Endometrial microvascular endothelial cells (primary cell): ENCODE results near the gene TPO. TPM values are rescaled to one million over a fixed set of nuclear protein-coding genes. Genes with fewer than 3 reads are reported as not detected.

Experiments
- in situ Hi-C: cut with HindIII; loops from 2 replicates; pipeline ENCODE4 v1.10.0; 2017; ENCODE audit warnings: low sequenced_read_pairs, low pct_unique_long_range_greater_than_20kb; ENCODE audit errors: inconsistent ontology term
- total RNA-seq: library from RNA; depleted of rRNA; stranded (reverse); fragments of >200 nt; gene quantifications from one replicate; pipeline ENCODE4 v1.2.3, GENCODE V29; 2015; ENCODE audit errors: inconsistent ontology term

TPO gene
- total RNA-seq, 1 donor from 2014 or later, result not detected

- in situ Hi-C loops, result no loop called here
Observed at GRCh38 chr2:1586251-1586922, 173.1 kb downstream of the TPO start.

DNA sequence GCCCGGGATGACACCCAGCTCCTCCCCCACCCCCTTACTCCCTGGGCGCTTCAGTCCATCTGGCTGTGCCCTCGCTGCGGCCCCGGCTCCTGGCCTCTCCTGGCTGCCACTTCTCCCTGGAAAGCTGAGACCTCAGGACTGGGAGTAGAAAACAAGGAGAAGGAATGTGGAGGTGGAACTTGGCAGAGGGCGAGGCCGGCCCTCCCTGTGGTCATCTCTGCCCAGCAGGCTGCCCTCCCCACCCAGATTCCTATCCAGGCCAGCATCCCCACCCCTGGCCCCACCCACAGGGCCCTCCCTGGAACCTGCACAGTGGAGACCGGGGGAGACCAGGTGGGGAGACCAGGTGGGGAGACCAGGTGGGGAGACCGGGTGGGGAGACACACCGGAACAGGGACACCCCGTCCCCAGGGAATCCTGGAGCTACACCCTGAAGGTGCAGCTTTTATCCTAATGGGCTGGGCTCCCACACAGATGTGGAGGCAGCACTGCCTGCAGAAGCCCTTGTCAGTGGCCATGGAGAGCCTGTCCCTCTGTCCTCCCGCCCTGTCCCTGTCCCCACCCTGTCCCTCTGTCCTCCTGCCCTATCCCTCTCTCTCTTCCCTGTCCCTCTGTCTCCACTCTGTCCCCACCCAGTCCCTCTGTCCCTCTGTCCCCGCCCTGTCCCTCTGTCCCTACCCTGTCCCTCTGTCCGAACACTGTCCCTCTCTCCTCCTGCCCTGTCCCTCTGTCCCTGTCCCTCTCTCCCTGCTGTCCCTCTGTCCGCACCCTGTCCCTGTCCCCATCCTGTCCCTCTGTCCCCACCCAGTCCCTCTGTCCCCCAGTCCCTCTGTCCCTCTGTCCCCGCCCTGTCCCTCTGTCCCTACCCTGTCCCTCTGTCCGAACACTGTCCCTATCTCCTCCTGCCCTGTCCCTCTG lies 173.9 kb downstream of the TPO start:
- in situ Hi-C loops, result no loop called here

- in situ Hi-C loops, result no loop called here
Observed at GRCh38 chr2:1588051-1588977, 175.1 kb downstream of the TPO start.

GRCh38 chr2:1588978-1589621 lies 175.8 kb downstream of the TPO start:
- in situ Hi-C loops, result no loop called here

- in situ Hi-C loops, result no loop called here
Observed at GRCh38 chr2:1590596-1591460, 177.6 kb downstream of the TPO start.

GRCh38 chr2:1591461-1591770 lies 178.2 kb downstream of the TPO start:
- in situ Hi-C loops, result no loop called here
